AG04450 (cell line): ENCODE data around the gene SEMG1. TPM values are rescaled to one million over a fixed set of nuclear protein-coding genes. Genes with fewer than 3 reads are reported as not detected.

Source experiments
- CTCF ChIA-PET: fragments of 300-600, 350-600 bp; formaldehyde crosslinking; extraction: SDS; loops from one replicate; lab custom pipeline; 2022; ENCODE audit warnings: antibody characterized with exemption, inconsistent platforms; lab: Charles Lee
- POLR2A ChIA-PET: fragments of 350-600 bp; formaldehyde crosslinking; extraction: SDS; loops from one replicate; lab custom pipeline; 2021; ENCODE audit warnings: antibody characterized with exemption, inconsistent platforms; lab: Yijun Ruan, JAX
- DNase-seq: peaks from one replicate; pipeline ENCODE4 v3.0.0-alpha.2; 2011; ENCODE audit warnings: low read depth, low spot score
- H3K27ac ChIP-seq: one replicate; pipeline ENCODE4 v1.5.1; 2012; ENCODE audit warnings: low read depth, low read length, control low read depth
- H3K27me3 ChIP-seq: one replicate; pipeline ENCODE4 v1.6.0; 2012; ENCODE audit warnings: low read length; ENCODE audit not compliant: control insufficient read depth, insufficient read depth
- H3K4me3 ChIP-seq: 2 replicates; pipeline ENCODE4 v1.5.1; 2011; ENCODE audit warnings: mild to moderate bottlenecking, low read depth, low read length, control low read depth
- H3K9me3 ChIP-seq: 2 replicates; pipeline ENCODE4 v1.5.1; 2012; ENCODE audit warnings: low read length; ENCODE audit not compliant: control insufficient read depth, insufficient read depth
- polyA plus RNA-seq: library from polyadenylated mRNA; depleted of rRNA; stranded (reverse); fragments of >200 nt; gene quantifications from 2 replicates; pipeline ENCODE4 v1.2.3, GENCODE V29; 2011; rRNA removed
- TF ChIP-seq, protein P1 (sequence below): IDR thresholded peaks from 2 replicates; pipeline ENCODE4 v1.5.1; 2011; ENCODE audit warnings: low read depth, low read length, control low read depth, inconsistent platforms

SEMG1 gene
- polyA plus RNA-seq, 1 experiment = not detected

DNA sequence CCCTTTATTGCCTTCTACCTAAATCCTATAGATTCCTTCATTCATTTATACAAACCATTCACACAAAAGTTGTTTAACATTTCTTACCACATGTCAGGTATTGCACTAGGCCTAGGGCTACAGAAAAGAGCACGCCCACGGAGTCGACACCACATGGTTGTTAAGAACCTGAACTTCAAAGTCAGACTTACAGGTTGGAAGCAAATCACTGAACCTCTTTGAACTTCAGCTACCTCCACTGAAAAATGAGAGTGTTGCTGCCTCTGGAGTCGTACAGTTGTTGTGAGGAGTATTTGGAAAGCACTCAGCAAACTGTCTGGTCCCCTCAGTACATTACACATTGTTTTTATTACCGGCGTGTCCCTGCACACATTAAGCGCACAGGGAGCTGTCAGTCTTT is 50.9 kb downstream of the SEMG1 start:
- Histone ChIP-seq H3K27ac (no peak overlapping the region), H3K27me3 (peaks cover 10% of the 10 kb centered on the region), H3K4me3 (no peak overlapping the region), H3K9me3 (no peaks in the 10 kb centered on the region)
- ChIA-PET POLR2A (no interaction called here), CTCF (interaction anchor here (1.8 kb wide), 1 partner anchor 33 kb away, joined by 8 read pairs; no protein-coding TSS in a partner anchor)
- TF ChIP-seq, protein P1, sequence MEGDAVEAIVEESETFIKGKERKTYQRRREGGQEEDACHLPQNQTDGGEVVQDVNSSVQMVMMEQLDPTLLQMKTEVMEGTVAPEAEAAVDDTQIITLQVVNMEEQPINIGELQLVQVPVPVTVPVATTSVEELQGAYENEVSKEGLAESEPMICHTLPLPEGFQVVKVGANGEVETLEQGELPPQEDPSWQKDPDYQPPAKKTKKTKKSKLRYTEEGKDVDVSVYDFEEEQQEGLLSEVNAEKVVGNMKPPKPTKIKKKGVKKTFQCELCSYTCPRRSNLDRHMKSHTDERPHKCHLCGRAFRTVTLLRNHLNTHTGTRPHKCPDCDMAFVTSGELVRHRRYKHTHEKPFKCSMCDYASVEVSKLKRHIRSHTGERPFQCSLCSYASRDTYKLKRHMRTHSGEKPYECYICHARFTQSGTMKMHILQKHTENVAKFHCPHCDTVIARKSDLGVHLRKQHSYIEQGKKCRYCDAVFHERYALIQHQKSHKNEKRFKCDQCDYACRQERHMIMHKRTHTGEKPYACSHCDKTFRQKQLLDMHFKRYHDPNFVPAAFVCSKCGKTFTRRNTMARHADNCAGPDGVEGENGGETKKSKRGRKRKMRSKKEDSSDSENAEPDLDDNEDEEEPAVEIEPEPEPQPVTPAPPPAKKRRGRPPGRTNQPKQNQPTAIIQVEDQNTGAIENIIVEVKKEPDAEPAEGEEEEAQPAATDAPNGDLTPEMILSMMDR = no peak
- no peak for DNase-seq

DNA sequence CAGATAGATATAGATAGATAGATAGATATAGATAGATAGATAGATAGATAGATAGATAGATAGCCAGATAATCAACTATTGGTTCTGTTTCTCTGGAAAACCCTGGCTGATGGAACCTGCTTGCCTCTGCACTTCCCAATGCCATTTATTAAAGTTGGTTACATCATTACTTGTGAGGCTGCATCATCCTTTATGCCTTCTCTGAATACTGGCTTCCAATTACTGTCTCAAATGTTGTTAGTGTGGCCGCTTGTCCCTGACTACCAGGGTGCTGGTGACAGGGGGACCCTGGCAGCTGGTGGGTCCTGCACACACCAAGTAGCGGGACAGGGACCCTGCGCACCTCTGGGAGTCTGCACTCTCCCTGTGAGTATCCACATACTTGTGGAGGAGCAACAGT is 51.4 kb downstream of the SEMG1 start:
- Histone ChIP-seq H3K27me3 (peaks cover 10% of the 10 kb centered on the region), H3K4me3 (no peak overlapping the region)
- POLR2A ChIA-PET = no interaction called here

DNA sequence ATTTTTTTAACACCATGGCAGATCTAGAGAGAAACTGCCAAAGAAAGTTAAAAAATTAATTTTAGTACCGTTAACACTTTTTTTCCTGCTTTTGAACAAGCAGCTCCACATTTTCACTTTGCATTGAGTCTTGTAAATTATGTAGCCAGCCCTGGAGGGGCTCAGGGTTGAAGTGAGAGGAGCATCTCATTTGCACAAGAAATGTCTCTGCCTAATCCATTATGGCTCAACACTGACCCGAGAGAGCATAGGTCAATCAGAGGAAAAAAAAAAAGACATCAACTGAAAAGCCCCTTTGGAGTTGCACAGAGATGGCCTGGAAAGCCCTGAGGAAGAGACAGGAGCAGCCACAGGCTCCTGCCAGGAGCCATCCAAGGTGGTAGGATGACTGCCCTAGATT is 51.8 kb downstream of the SEMG1 start:
- H3K27ac ChIP-seq = no peak overlapping the region
- H3K27me3 ChIP-seq = peaks cover 10% of the 10 kb centered on the region
- no peak overlapping the region for H3K4me3 ChIP-seq
- ChIA-PET POLR2A (no interaction called here), CTCF (no interaction called here)
- H3K9me3 ChIP-seq = no peaks in the 10 kb centered on the region
- no peak for DNase-seq
- TF ChIP-seq, protein P1 = no peak

More for the DNA sequence above, 51.4 kb downstream of the SEMG1 start:
- TF ChIP-seq, protein P1 = no peak
- CTCF ChIA-PET = no interaction called here
- Histone ChIP-seq H3K9me3 (no peaks in the 10 kb centered on the region), H3K27ac (no peak overlapping the region)
- DNase-seq = no peak

Other genes starting within 250 kb of the SEMG1 start
- gene TOMM34, start 246.6 kb upstream of the SEMG1 start, polyA plus RNA-seq = 31.8 and 38.7 TPM in 2 replicates
- 18.9 and 25.1 TPM in 2 replicates for gene STK4, start 240.5 kb upstream of the SEMG1 start, polyA plus RNA-seq
- gene KCNS1, start 105.9 kb upstream of the SEMG1 start, polyA plus RNA-seq = 0.30 and 0.31 TPM in 2 replicates
- gene WFDC5, start 91.9 kb upstream of the SEMG1 start, polyA plus RNA-seq = not detected in 2 replicates
- gene WFDC12, start 82.6 kb upstream of the SEMG1 start, polyA plus RNA-seq = not detected in 2 replicates
- gene PI3, start 32.1 kb upstream of the SEMG1 start, polyA plus RNA-seq = not detected in 2 replicates
- not detected in 2 replicates for gene SEMG2, start 14.3 kb downstream of the SEMG1 start, polyA plus RNA-seq
- not detected in 2 replicates for gene SLPI, start 47.5 kb downstream of the SEMG1 start, polyA plus RNA-seq
- not detected in 2 replicates for gene RBPJL, start 99.8 kb downstream of the SEMG1 start, polyA plus RNA-seq
- gene MATN4, start 101.3 kb downstream of the SEMG1 start, polyA plus RNA-seq = 0.04 TPM in 1 of 2 replicates, not detected in the other
- gene SDC4, start 141.4 kb downstream of the SEMG1 start, polyA plus RNA-seq = 177 and 204 TPM in 2 replicates
- gene SYS1, start 156.1 kb downstream of the SEMG1 start, polyA plus RNA-seq = 25.1 and 33.4 TPM in 2 replicates
- not detected in 2 replicates for gene TP53TG5, start 171.3 kb downstream of the SEMG1 start, polyA plus RNA-seq
- 12.8 and 13.8 TPM in 2 replicates for gene DBNDD2, start 201.3 kb downstream of the SEMG1 start, polyA plus RNA-seq
- gene PIGT, start 209.1 kb downstream of the SEMG1 start, polyA plus RNA-seq = 114 and 140 TPM in 2 replicates